Astrocyte (in vitro differentiated cells and primary cell): ENCODE data around the gene OSCP1. TPM values are rescaled to one million over a fixed set of nuclear protein-coding genes. Genes with fewer than 3 reads are reported as not detected.

Experiments
- DNase-seq: peaks from one replicate; pipeline ENCODE4 v3.0.0-alpha.2; 2010; ENCODE audit warnings: low read depth
- FAIRE-seq: peaks from 2 replicates; lab custom pipeline; 2011; peaks lifted over from hg19 to GRCh38; lab: Jason Lieb, UNC
- H2AFZ ChIP-seq: 2 replicates; pipeline ENCODE4 v1.6.0; 2012; ENCODE audit warnings: low read depth, low read length, inconsistent platforms
- H3K27ac ChIP-seq: 2 replicates; pipeline ENCODE4 v1.5.1; 2011; ENCODE audit warnings: low read depth, low read length, inconsistent platforms
- H3K27me3 ChIP-seq: 2 replicates; pipeline ENCODE4 v1.6.0; 2011; ENCODE audit warnings: low read length, inconsistent platforms; ENCODE audit not compliant: insufficient read depth
- H3K36me3 ChIP-seq: 2 replicates; pipeline ENCODE4 v1.5.1; 2011; ENCODE audit warnings: low read length, inconsistent platforms; ENCODE audit not compliant: insufficient read depth
- H3K4me1 ChIP-seq: 2 replicates; pipeline ENCODE4 v1.5.1; 2011; ENCODE audit warnings: low read length, inconsistent platforms; ENCODE audit not compliant: insufficient read depth
- H3K4me2 ChIP-seq: 2 replicates; pipeline ENCODE4 v1.6.0; 2012; ENCODE audit warnings: low read length, inconsistent platforms
- H3K4me3 ChIP-seq: 2 replicates; pipeline ENCODE4 v1.5.1; 2011; ENCODE audit warnings: low read depth, mild to moderate bottlenecking, low read length, inconsistent platforms; ENCODE audit not compliant: insufficient read depth
- H3K79me2 ChIP-seq: 2 replicates; pipeline ENCODE4 v1.6.0; 2012; ENCODE audit warnings: mild to moderate bottlenecking, low read length, inconsistent platforms; ENCODE audit not compliant: insufficient read depth
- H3K9ac ChIP-seq: 2 replicates; pipeline ENCODE4 v1.6.0; 2012; ENCODE audit warnings: mild to moderate bottlenecking, low read length, inconsistent platforms
- H3K9me3 ChIP-seq: 2 replicates; pipeline ENCODE4 v1.5.1; 2012; ENCODE audit warnings: low read depth, mild to moderate bottlenecking, low read length, inconsistent platforms; ENCODE audit not compliant: insufficient read depth
- H4K20me1 ChIP-seq: 2 replicates; pipeline ENCODE4 v1.6.0; 2012; ENCODE audit warnings: low read length, inconsistent platforms; ENCODE audit not compliant: insufficient read depth
- H3K27ac Mint-ChIP-seq: one replicate; pipeline ENCODE4 v1.8.0; 2021; ENCODE audit warnings: mild to moderate bottlenecking, mixed read lengths; ENCODE audit not compliant: unreplicated experiment
- H3K27me3 Mint-ChIP-seq: one replicate; pipeline ENCODE4 v1.8.0; 2021; ENCODE audit warnings: low read depth, mixed read lengths; ENCODE audit not compliant: unreplicated experiment
- H3K36me3 Mint-ChIP-seq: one replicate; pipeline ENCODE4 v1.8.0; 2021; ENCODE audit warnings: low read depth, mixed read lengths; ENCODE audit not compliant: unreplicated experiment
- H3K4me1 Mint-ChIP-seq: one replicate; pipeline ENCODE4 v1.8.0; 2021; ENCODE audit warnings: low read depth, mixed read lengths; ENCODE audit not compliant: unreplicated experiment
- H3K4me3 Mint-ChIP-seq: one replicate; pipeline ENCODE4 v1.8.0; 2021; ENCODE audit warnings: mild to moderate bottlenecking, moderate library complexity, mixed read lengths; ENCODE audit not compliant: unreplicated experiment
- H3K9me3 Mint-ChIP-seq: one replicate; pipeline ENCODE4 v1.8.0; 2021; ENCODE audit warnings: mild to moderate bottlenecking, mixed read lengths; ENCODE audit not compliant: unreplicated experiment
- CTCF ChIP-seq: IDR thresholded peaks from 2 replicates; pipeline ENCODE4 v1.5.1; 2011; ENCODE audit warnings: low read depth, mild to moderate bottlenecking, inconsistent platforms, low read length, moderate library complexity; ENCODE audit not compliant: insufficient read depth
- EZH2 ChIP-seq: IDR thresholded peaks from 2 replicates; pipeline ENCODE4 v1.6.1; 2012; ENCODE audit warnings: mild to moderate bottlenecking, low read length, inconsistent platforms; ENCODE audit not compliant: insufficient read depth
- total RNA-seq: library from RNA; stranded (reverse); gene quantifications from 2 replicates; pipeline ENCODE4 v1.2.1, GENCODE V29; 2021

Gene OSCP1
- total RNA-seq, 1 donor from 2014 or later: 6.3 TPM

- Histone ChIP-seq H3K27ac (peak overlapping the region; percentile 84), H3K36me3 (peaks cover 25% of the 10 kb centered on the region), H3K27me3 (no peaks in the 10 kb centered on the region), H3K4me1 (peaks cover 11% of the 10 kb centered on the region), H3K79me2 (peaks cover 17% of the 10 kb centered on the region), H2AFZ (peak overlapping the region; percentile 94), H3K9me3 (no peaks in the 10 kb centered on the region), H3K9ac (peak overlapping the region; percentile 95), H4K20me1 (no peaks in the 10 kb centered on the region), H3K4me2 (peak overlapping the region; percentile 96), H3K4me3 (peak overlapping the region; percentile 97)
- Mint-ChIP-seq H3K27ac (peak overlapping the region; percentile 99), H3K4me3 (peak overlapping the region; percentile 97), H3K4me1 (peaks cover 10% of the 10 kb centered on the region), H3K36me3 (peaks cover 6% of the 10 kb centered on the region), H3K9me3 (no peaks in the 10 kb centered on the region), H3K27me3 (peaks cover 2% of the 10 kb centered on the region)
- DNase-seq: no peak
- no peak for TF ChIP-seq EZH2
- TF ChIP-seq CTCF: no peak
- no peak for FAIRE-seq
These were observed 13.2 kb upstream of the OSCP1 start for GRCh38 chr1:36463463-36463802.

GRCh38 chr1:36458910-36459309, 8.7 kb upstream of the OSCP1 start:
- TF ChIP-seq EZH2 (no peak), CTCF (no peak)
- no peak overlapping the region for H3K27ac ChIP-seq
- H3K4me3 ChIP-seq: no peak overlapping the region
- H3K9ac ChIP-seq: no peak overlapping the region
- Mint-ChIP-seq H3K27ac (no peak overlapping the region), H3K27me3 (no peaks in the 10 kb centered on the region), H3K9me3 (peaks cover 2% of the 10 kb centered on the region), H3K36me3 (peaks cover 9% of the 10 kb centered on the region), H3K4me1 (peaks cover 11% of the 10 kb centered on the region), H3K4me3 (no peak overlapping the region)
- no peak overlapping the region for H2AFZ ChIP-seq
- no peak overlapping the region for H3K4me2 ChIP-seq
- no peak for DNase-seq
- peaks cover 51% of the 10 kb centered on the region for H3K36me3 ChIP-seq
- H3K9me3 ChIP-seq: no peaks in the 10 kb centered on the region
- H3K4me1 ChIP-seq: peaks cover 5% of the 10 kb centered on the region
- no peaks in the 10 kb centered on the region for H3K27me3 ChIP-seq
- no peak for FAIRE-seq
- H3K79me2 ChIP-seq: peaks cover 14% of the 10 kb centered on the region
- H4K20me1 ChIP-seq: no peaks in the 10 kb centered on the region

DNA sequence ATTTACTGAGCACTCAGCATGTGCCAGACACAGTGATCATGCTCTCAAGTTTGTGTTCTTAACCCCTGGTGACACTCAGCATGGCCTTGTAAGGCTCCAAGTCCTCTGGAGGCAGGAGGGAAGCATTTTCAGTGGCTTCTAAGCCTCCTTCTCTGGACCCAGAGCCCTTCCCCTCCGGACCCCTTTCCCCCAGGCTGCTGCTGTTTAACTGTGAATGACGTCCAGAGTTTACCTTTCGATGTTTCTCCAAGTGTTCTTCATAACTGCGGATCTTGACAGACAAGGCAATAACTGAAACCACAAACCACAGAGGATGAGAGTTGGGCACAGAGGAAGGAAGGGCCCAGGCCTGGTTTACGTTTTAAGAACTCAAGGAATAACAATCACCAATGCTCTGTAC, 7.4 kb upstream of the OSCP1 start:
- no peaks in the 10 kb centered on the region for H3K4me1 ChIP-seq
- H3K36me3 ChIP-seq: peaks cover 51% of the 10 kb centered on the region
- no peak for DNase-seq
- TF ChIP-seq CTCF (no peak), EZH2 (no peak)
- no peaks in the 10 kb centered on the region for H4K20me1 ChIP-seq
- H3K79me2 ChIP-seq: peaks cover 5% of the 10 kb centered on the region
- peaks cover 11% of the 10 kb centered on the region for H3K4me1 Mint-ChIP-seq
- H3K27ac Mint-ChIP-seq: no peak overlapping the region
- H3K4me3 ChIP-seq: no peak overlapping the region
- H3K27me3 ChIP-seq: no peaks in the 10 kb centered on the region
- no peak overlapping the region for H2AFZ ChIP-seq
- no peak for FAIRE-seq
- H3K4me3 Mint-ChIP-seq: no peak overlapping the region
- H3K27ac ChIP-seq: no peak overlapping the region
- no peaks in the 10 kb centered on the region for H3K9me3 ChIP-seq
- H3K9me3 Mint-ChIP-seq: peaks cover 2% of the 10 kb centered on the region
- H3K4me2 ChIP-seq: no peak overlapping the region
- H3K9ac ChIP-seq: no peak overlapping the region
- H3K27me3 Mint-ChIP-seq: no peaks in the 10 kb centered on the region
- peaks cover 9% of the 10 kb centered on the region for H3K36me3 Mint-ChIP-seq
